Gastrocnemius medialis (tissue), 4 donors: ENCODE measurements around the gene AFAP1.

Experiments
- POLR2A ChIP-seq, 2 donors: fragments of 450-650 bp; IDR thresholded peaks; one replicate each; pipeline ENCODE4 v1.6.1; 2017; ENCODE audit warnings: antibody characterized with exemption in 2 of 2, mild to moderate bottlenecking in 2 of 2, moderate library complexity in 2 of 2
- TF ChIP-seq, protein P1 (sequence below), 5 experiments: fragments of 450-650 bp in 3 of 5; fragments of 200-600 bp in 2 of 5; sonication (generic) in 2 of 5; IDR thresholded peaks in 4 of 5; conservative IDR thresholded peaks in 1 of 5; 1 replicate in 4 of 5; 2 replicates in 1 of 5; pipeline ENCODE4 v1.5.1; 2016 to 2019; ENCODE audit warnings: antibody characterized with exemption in 5 of 5, mild to moderate bottlenecking in 3 of 5, moderate library complexity in 3 of 5

DNA sequence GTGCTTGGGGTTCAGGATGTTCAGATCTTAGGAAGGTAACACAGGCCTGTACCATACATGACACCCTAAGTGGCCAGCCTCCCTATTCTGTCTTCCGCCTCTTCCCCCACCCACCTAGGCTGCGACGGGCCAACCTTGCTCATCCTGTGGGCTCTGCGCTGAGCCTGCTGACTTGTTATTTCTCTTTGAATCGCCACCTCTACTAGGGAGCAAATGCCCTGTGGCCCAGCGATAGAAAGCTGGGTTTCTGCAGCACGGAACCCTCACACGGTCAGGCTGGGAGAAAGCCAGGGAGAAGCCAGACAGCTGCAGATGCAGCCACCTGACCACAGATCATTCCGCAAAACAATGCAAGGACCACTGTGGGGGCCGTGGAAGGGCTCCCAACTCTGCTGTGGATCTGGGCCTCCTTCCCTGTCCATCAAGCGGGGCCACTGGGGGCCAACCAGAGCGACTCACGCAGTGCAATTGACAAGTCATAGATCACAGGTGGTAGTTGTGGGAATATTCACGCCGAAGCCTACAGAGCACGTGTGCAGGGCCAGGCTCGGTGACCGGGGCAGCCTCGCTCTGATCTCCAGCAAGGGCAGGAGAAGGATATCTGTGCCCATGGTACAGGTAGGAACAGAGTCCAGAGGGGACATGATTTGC lies 227.5 kb downstream of the AFAP1 start:
- no peak for TF ChIP-seq POLR2A (IDR thresholded peaks at IDR 0.05)
- TF ChIP-seq, protein P1, sequence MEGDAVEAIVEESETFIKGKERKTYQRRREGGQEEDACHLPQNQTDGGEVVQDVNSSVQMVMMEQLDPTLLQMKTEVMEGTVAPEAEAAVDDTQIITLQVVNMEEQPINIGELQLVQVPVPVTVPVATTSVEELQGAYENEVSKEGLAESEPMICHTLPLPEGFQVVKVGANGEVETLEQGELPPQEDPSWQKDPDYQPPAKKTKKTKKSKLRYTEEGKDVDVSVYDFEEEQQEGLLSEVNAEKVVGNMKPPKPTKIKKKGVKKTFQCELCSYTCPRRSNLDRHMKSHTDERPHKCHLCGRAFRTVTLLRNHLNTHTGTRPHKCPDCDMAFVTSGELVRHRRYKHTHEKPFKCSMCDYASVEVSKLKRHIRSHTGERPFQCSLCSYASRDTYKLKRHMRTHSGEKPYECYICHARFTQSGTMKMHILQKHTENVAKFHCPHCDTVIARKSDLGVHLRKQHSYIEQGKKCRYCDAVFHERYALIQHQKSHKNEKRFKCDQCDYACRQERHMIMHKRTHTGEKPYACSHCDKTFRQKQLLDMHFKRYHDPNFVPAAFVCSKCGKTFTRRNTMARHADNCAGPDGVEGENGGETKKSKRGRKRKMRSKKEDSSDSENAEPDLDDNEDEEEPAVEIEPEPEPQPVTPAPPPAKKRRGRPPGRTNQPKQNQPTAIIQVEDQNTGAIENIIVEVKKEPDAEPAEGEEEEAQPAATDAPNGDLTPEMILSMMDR (IDR thresholded peaks at IDR 0.05 in 4 of 5, conservative IDR thresholded peaks at IDR 0.05 in 1 of 5) = no peak
